Measurements from ENCODE around the gene KCNG2. TPM values are rescaled to one million over a fixed set of nuclear protein-coding genes. Genes with fewer than 3 reads are reported as not detected.

The KCNG2 gene
- total and polyA plus RNA-seq, 2 donors (not counting 1 experiment from before 2014, with no cell fraction given), result not detected

DNA sequence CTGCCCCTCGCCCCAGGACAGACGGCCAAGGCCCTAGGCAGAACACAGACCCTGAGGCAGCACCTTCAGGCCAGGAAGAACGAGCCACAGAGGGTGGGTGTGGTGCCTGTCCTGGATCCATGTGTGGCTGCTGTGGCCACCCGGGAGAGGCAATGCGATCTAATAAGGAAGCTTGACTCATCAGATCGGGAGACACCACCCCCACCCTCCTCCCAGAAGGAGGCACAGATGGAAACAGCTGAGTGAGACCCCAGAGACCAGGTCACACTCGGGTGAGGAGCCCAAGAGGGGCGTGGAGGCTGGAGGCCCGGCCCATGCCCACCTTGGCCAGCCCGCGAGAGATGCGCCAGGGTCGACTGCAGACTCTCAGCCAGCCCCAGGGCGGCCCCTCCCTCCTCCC is 20.3 kb downstream of the KCNG2 start:
- TF ChIP-seq EZH2 (IDR thresholded peaks at IDR 0.05; ENCODE audit: borderline replicate concordance, insufficient read depth, low read depth, low read length, poor library complexity, severe bottlenecking), result no peak
- TF ChIP-seq, protein P1, sequence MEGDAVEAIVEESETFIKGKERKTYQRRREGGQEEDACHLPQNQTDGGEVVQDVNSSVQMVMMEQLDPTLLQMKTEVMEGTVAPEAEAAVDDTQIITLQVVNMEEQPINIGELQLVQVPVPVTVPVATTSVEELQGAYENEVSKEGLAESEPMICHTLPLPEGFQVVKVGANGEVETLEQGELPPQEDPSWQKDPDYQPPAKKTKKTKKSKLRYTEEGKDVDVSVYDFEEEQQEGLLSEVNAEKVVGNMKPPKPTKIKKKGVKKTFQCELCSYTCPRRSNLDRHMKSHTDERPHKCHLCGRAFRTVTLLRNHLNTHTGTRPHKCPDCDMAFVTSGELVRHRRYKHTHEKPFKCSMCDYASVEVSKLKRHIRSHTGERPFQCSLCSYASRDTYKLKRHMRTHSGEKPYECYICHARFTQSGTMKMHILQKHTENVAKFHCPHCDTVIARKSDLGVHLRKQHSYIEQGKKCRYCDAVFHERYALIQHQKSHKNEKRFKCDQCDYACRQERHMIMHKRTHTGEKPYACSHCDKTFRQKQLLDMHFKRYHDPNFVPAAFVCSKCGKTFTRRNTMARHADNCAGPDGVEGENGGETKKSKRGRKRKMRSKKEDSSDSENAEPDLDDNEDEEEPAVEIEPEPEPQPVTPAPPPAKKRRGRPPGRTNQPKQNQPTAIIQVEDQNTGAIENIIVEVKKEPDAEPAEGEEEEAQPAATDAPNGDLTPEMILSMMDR (IDR thresholded peaks at IDR 0.05), result no peak
- H3K9me3 ChIP-seq (ENCODE audit: control extremely low read depth in 1 of 3, control insufficient read depth in 2 of 3, insufficient read depth in 1 of 3, low read length in 2 of 3), result peaks cover 0 to 16% (median 0%) of the 10 kb centered on the region in 3 donors
- 53% methylated on average over 10 of the region's 14 CpGs for WGBS (ENCODE audit: insufficient coverage)
- ATAC-seq (ENCODE audit: low read depth), result no peak
- Mint-ChIP-seq H3K27ac (no peak overlapping the region), H3K4me1 (peaks cover 41% of the 10 kb centered on the region), H3K27me3 (no peaks in the 10 kb centered on the region), H3K9me3 (ENCODE audit: insufficient read depth) (no peaks in the 10 kb centered on the region), H3K4me3 (peak overlapping the region; percentile 23)
- no peaks in the 10 kb centered on the region for H3K79me2 ChIP-seq (ENCODE audit: control insufficient read depth, insufficient read depth, low read length)
- no peaks in the 10 kb centered on the region for H4K20me1 ChIP-seq (ENCODE audit: control insufficient read depth, insufficient read depth, low read length, poor library complexity, severe bottlenecking)
- no peaks in the 10 kb centered on the region for H3K27me3 ChIP-seq (replicated peaks in 1 of 4; ENCODE audit: control extremely low read depth in 1 of 4, control insufficient read depth in 3 of 4, insufficient read depth in 4 of 4, low read length in 3 of 4)
- no peak for DNase-seq
- peaks cover 37 to 38% of the 10 kb centered on the region in 2 donors for H3K4me1 ChIP-seq (ENCODE audit: control insufficient read depth in 2 of 2, insufficient read depth in 2 of 2, low read length in 2 of 2)
- intact Hi-C loops (cut with micrococcal nuclease), result no loop called here
- no peak overlapping the region for H3K9ac ChIP-seq (ENCODE audit: low read length)
- no peaks in the 10 kb centered on the region for H3K36me3 ChIP-seq (replicated peaks in 1 of 2; ENCODE audit: control extremely low read depth in 1 of 2, control insufficient read depth in 1 of 2, extremely low read depth in 1 of 2, insufficient read depth in 2 of 2, low read length in 1 of 2)
- ChIA-PET POLR2A (no interaction called here), CTCF (no interaction called here)
- no peak overlapping the region for H3K27ac ChIP-seq (ENCODE audit: low read length in 2 of 2)
- no peak overlapping the region for H3K4me3 ChIP-seq (ENCODE audit: control extremely low read depth in 1 of 5, extremely low read depth in 1 of 5, insufficient read depth in 1 of 5, low read depth in 2 of 5, low read length in 4 of 5)
- peak overlapping the region; percentile 65 for H3K4me2 ChIP-seq (replicated peaks; ENCODE audit: low read depth, low read length, poor library complexity, severe bottlenecking)
- no peak overlapping the region for H2AFZ ChIP-seq (ENCODE audit: insufficient read depth, low read depth, low read length, poor library complexity, severe bottlenecking)

DNA sequence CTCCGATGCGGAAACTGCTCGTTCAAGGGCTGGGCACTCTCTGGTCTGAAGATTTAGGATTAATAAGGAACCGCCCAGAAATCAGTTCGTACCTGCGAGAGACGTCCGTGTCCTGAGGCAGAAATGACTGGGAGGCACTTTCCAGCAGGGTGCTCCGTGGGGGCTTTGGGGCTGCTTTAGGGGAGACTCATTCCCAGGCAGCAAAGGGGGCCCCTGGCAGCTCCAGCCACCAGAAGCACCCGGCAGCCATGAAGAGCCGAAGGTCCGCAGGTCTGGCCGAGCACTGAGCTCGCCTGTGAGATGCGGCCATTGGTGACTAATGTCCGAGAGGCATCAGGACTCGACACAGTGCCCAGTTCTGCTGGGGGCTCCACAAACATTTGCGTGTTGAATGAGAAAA is 20.9 kb downstream of the KCNG2 start:
- intact Hi-C loops (cut with micrococcal nuclease), result no loop called here
- H3K27me3 ChIP-seq (replicated peaks in 1 of 4; ENCODE audit: control extremely low read depth in 1 of 4, control insufficient read depth in 3 of 4, insufficient read depth in 4 of 4, low read length in 3 of 4), result no peaks in the 10 kb centered on the region
- Mint-ChIP-seq H3K4me1 (peaks cover 39% of the 10 kb centered on the region), H3K27me3 (no peaks in the 10 kb centered on the region), H3K27ac (peak overlapping the region; percentile 57), H3K9me3 (ENCODE audit: insufficient read depth) (no peaks in the 10 kb centered on the region), H3K4me3 (peak overlapping the region; percentile 61)
- no peak overlapping the region for H3K9ac ChIP-seq (ENCODE audit: low read length)
- H4K20me1 ChIP-seq (ENCODE audit: control insufficient read depth, insufficient read depth, low read length, poor library complexity, severe bottlenecking), result no peaks in the 10 kb centered on the region
- no peak overlapping the region for H2AFZ ChIP-seq (ENCODE audit: insufficient read depth, low read depth, low read length, poor library complexity, severe bottlenecking)
- no peaks in the 10 kb centered on the region for H3K79me2 ChIP-seq (ENCODE audit: control insufficient read depth, insufficient read depth, low read length)
- H3K9me3 ChIP-seq (ENCODE audit: control extremely low read depth in 1 of 3, control insufficient read depth in 2 of 3, insufficient read depth in 1 of 3, low read length in 2 of 3), result peaks cover 0 to 19% (median 0%) of the 10 kb centered on the region in 3 donors
- 83% methylated on average over 15 of the region's 18 CpGs for WGBS (ENCODE audit: insufficient coverage)
- no peak overlapping the region for H3K27ac ChIP-seq (ENCODE audit: low read length in 2 of 2)
- TF ChIP-seq EZH2 (IDR thresholded peaks at IDR 0.05; ENCODE audit: borderline replicate concordance, insufficient read depth, low read depth, low read length, poor library complexity, severe bottlenecking), result no peak
- TF ChIP-seq, protein P1 (IDR thresholded peaks at IDR 0.05), result no peak
- peaks cover 37 to 38% of the 10 kb centered on the region in 2 donors for H3K4me1 ChIP-seq (ENCODE audit: control insufficient read depth in 2 of 2, insufficient read depth in 2 of 2, low read length in 2 of 2)
- DNase-seq (no peak), ATAC-seq (ENCODE audit: low read depth) (no peak)
- peak overlapping the region; percentile 65 for H3K4me2 ChIP-seq (replicated peaks; ENCODE audit: low read depth, low read length, poor library complexity, severe bottlenecking)
- ChIA-PET POLR2A (no interaction called here), CTCF (interaction anchor here (1.0 kb wide), 1 partner anchor 22 kb away, joined by 4 read pairs; the partner anchor contains the start of gene KCNG2)
- no peak overlapping the region for H3K4me3 ChIP-seq (ENCODE audit: control extremely low read depth in 1 of 5, extremely low read depth in 1 of 5, insufficient read depth in 1 of 5, low read depth in 2 of 5, low read length in 4 of 5)
- no peaks in the 10 kb centered on the region for H3K36me3 ChIP-seq (replicated peaks in 1 of 2; ENCODE audit: control extremely low read depth in 1 of 2, control insufficient read depth in 1 of 2, extremely low read depth in 1 of 2, insufficient read depth in 2 of 2, low read length in 1 of 2)
